Measurements from ENCODE around the gene ZFP28.

ZFP28 gene

GRCh38 chr19:56597696-56598095, 58.9 kb downstream of the ZFP28 start:
- Histone ChIP-seq H3K9me2 (replicated peaks; ENCODE audit: control insufficient read depth, low read length) (no peaks in the 10 kb centered on the region; the same call in 1 of the 2 replicates), H3K4me2 (ENCODE audit: low read length) (no peak overlapping the region), H3K9me3 (ENCODE audit: control insufficient read depth, insufficient read depth, low read length) (peaks cover 15% of the 10 kb centered on the region; the same call in 1 of the 2 replicates), H4K20me1 (ENCODE audit: control insufficient read depth, insufficient read depth, low read depth, low read length) (no peaks in the 10 kb centered on the region), H3K27ac (ENCODE audit: low read depth, low read length) (no peak overlapping the region), H3K4me3 (ENCODE audit: low read length) (no peak overlapping the region), H3K27me3 (ENCODE audit: control insufficient read depth, low read length) (no peaks in the 10 kb centered on the region), H3K79me2 (ENCODE audit: control insufficient read depth, low read length) (peaks cover 10% of the 10 kb centered on the region), H3F3A (ENCODE audit: control insufficient read depth, insufficient read depth) (no peaks in the 10 kb centered on the region), H3K4me1 (ENCODE audit: control insufficient read depth, low read length) (peaks cover 13% of the 10 kb centered on the region), H3K36me3 (ENCODE audit: control insufficient read depth, low read length) (peaks cover 18% of the 10 kb centered on the region)
- TF ChIP-seq EZH2phosphoT487 (IDR thresholded peaks at IDR 0.05; ENCODE audit: borderline replicate concordance, low read length) (no peak), CTCF (IDR thresholded peaks at IDR 0.05; ENCODE audit: low read depth, low read length, poor library complexity, severe bottlenecking) (no peak)

- H4K20me1 ChIP-seq (ENCODE audit: control insufficient read depth, insufficient read depth, low read depth, low read length): no peaks in the 10 kb centered on the region
- peaks cover 15% of the 10 kb centered on the region; the same call in 1 of the 2 replicates for H3K9me3 ChIP-seq (ENCODE audit: control insufficient read depth, insufficient read depth, low read length)
- H3F3A ChIP-seq (ENCODE audit: control insufficient read depth, insufficient read depth): no peaks in the 10 kb centered on the region
- TF ChIP-seq CTCF (IDR thresholded peaks at IDR 0.05; ENCODE audit: low read depth, low read length, poor library complexity, severe bottlenecking): no peak
- no peak for TF ChIP-seq EZH2phosphoT487 (IDR thresholded peaks at IDR 0.05; ENCODE audit: borderline replicate concordance, low read length)
- H3K27ac ChIP-seq (ENCODE audit: low read depth, low read length): no peak overlapping the region
- H3K4me3 ChIP-seq (ENCODE audit: low read length): no peak overlapping the region
- no peaks in the 10 kb centered on the region for H3K4me1 ChIP-seq (ENCODE audit: control insufficient read depth, low read length)
- H3K4me2 ChIP-seq (ENCODE audit: low read length): no peak overlapping the region
- H3K79me2 ChIP-seq (ENCODE audit: control insufficient read depth, low read length): no peaks in the 10 kb centered on the region; the same call in 1 of the 2 replicates
- H3K36me3 ChIP-seq (ENCODE audit: control insufficient read depth, low read length): peaks cover 18% of the 10 kb centered on the region
- no peaks in the 10 kb centered on the region for H3K27me3 ChIP-seq (ENCODE audit: control insufficient read depth, low read length)
- no peaks in the 10 kb centered on the region for H3K9me2 ChIP-seq (replicated peaks; ENCODE audit: control insufficient read depth, low read length)
Observed at GRCh38 chr19:56601375-56601774, 62.6 kb downstream of the ZFP28 start.

GRCh38 chr19:56603829-56604228, 65.1 kb downstream of the ZFP28 start:
- peaks cover 21% of the 10 kb centered on the region; the same call in 1 of the 2 replicates for H3K9me3 ChIP-seq (ENCODE audit: control insufficient read depth, insufficient read depth, low read length)
- H3F3A ChIP-seq (ENCODE audit: control insufficient read depth, insufficient read depth): no peaks in the 10 kb centered on the region
- peaks cover 11% of the 10 kb centered on the region for H3K36me3 ChIP-seq (ENCODE audit: control insufficient read depth, low read length)
- H4K20me1 ChIP-seq (ENCODE audit: control insufficient read depth, insufficient read depth, low read depth, low read length): no peaks in the 10 kb centered on the region
- no peak overlapping the region for H3K4me2 ChIP-seq (ENCODE audit: low read length)
- H3K4me1 ChIP-seq (ENCODE audit: control insufficient read depth, low read length): no peaks in the 10 kb centered on the region
- H3K27ac ChIP-seq (ENCODE audit: low read depth, low read length): no peak overlapping the region
- H3K4me3 ChIP-seq (ENCODE audit: low read length): no peak overlapping the region
- H3K9me2 ChIP-seq (replicated peaks; ENCODE audit: control insufficient read depth, low read length): no peaks in the 10 kb centered on the region
- no peaks in the 10 kb centered on the region for H3K27me3 ChIP-seq (ENCODE audit: control insufficient read depth, low read length)
- H3K79me2 ChIP-seq (ENCODE audit: control insufficient read depth, low read length): no peaks in the 10 kb centered on the region; the same call in 1 of the 2 replicates
- TF ChIP-seq CTCF (IDR thresholded peaks at IDR 0.05; ENCODE audit: low read depth, low read length, poor library complexity, severe bottlenecking) (no peak), EZH2phosphoT487 (IDR thresholded peaks at IDR 0.05; ENCODE audit: borderline replicate concordance, low read length) (no peak)
